ENCODE results near the gene HOXC11. TPM values are rescaled to one million over a fixed set of nuclear protein-coding genes. Genes with fewer than 3 reads are reported as not detected.

The HOXC11 gene
- total and polyA plus RNA-seq, 8 donors, result not detected

DNA sequence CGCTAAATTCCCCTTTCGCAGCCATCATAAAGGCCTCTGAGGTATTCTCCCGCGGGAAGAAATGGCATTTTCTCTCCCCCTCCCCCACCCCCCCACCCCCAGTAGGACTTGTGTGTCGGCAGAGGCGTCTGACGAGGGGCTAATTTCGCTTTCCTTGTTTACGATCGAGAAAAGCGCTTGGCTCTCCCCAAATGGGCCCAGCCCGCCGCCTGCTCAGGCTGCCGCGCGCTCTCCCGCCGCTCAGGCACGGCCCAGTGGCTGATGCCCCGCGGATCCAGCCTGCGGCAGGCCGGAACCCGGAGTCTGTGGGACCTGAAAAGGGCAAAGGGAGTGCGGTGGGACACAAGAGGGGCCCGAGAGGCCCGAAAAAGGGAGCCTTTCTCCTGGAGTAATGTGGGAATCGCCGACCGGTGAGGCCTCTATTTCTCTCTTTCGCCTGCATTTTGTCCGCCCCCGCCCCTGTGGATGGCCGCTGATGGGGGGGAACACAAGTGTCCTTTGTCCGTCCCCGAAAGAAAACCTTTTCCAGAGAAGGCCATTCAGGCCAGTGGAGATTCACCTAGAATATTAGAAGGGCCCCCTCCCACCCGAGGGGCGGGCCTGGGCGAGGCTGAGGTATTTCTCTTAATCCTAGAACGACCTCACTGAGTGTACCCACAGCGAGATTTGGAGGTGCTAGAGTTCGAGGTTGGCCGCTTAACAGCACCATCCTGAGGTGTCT, 46.3 kb downstream of the HOXC11 start:
- no peak for ATAC-seq

DNA sequence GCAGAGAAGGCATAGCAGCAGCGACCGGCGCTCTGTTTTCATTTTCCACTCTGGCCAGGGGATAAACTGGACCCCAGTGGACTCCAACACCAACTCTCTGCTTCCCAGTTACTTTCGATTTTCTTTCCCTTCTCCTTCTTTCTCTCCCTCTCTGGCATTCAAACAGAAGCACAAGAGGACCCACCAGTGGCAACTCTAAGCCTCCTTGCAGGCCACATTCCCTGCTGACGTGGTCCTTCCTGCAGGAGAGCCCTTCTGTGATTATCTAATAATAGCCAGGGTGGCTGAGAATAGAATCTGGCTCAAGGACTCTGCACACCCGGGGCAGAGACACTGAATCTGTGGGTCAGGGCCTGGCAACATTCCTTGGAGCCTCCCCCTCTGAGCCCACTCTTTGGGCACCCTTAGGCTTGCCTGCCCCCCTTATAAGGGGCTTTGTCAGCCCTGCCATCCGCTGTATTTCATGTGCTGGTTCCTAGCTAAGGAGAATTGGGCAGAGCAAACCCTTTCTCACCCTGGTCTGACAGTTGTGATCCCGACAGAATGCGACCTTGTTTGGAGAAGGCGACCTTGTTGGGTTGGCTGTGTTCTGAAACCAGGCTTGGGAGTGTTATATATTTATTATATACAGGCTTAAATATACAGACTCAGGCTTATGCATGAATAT, 47.1 kb downstream of the HOXC11 start:
- DNase-seq (no peak), ATAC-seq (no peak)
- H3K4me3 ChIP-seq, result no peak overlapping the region
- H3K9me3 ChIP-seq, result no peaks in the 10 kb centered on the region
- no peaks in the 10 kb centered on the region for H3K36me3 ChIP-seq
- H3K27ac ChIP-seq, result no peak overlapping the region
- peaks cover 0 to 15% of the 10 kb centered on the region in 2 donors for H3K4me1 ChIP-seq
- peaks cover 90 to 100% of the 10 kb centered on the region in 2 donors for H3K27me3 ChIP-seq
- TF ChIP-seq, protein P1, sequence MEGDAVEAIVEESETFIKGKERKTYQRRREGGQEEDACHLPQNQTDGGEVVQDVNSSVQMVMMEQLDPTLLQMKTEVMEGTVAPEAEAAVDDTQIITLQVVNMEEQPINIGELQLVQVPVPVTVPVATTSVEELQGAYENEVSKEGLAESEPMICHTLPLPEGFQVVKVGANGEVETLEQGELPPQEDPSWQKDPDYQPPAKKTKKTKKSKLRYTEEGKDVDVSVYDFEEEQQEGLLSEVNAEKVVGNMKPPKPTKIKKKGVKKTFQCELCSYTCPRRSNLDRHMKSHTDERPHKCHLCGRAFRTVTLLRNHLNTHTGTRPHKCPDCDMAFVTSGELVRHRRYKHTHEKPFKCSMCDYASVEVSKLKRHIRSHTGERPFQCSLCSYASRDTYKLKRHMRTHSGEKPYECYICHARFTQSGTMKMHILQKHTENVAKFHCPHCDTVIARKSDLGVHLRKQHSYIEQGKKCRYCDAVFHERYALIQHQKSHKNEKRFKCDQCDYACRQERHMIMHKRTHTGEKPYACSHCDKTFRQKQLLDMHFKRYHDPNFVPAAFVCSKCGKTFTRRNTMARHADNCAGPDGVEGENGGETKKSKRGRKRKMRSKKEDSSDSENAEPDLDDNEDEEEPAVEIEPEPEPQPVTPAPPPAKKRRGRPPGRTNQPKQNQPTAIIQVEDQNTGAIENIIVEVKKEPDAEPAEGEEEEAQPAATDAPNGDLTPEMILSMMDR (IDR thresholded peaks at IDR 0.05), result no peak
- intact Hi-C loops (cut with DNase I), result no loop called here

More for the DNA sequence above, 46.3 kb downstream of the HOXC11 start:
- peak in 1 of 4 donors; percentile 31 for DNase-seq
- Histone ChIP-seq H3K4me3 (no peak overlapping the region), H3K36me3 (no peaks in the 10 kb centered on the region), H3K27ac (no peak overlapping the region), H3K27me3 (peaks cover 91 to 100% of the 10 kb centered on the region in 2 donors), H3K9me3 (no peaks in the 10 kb centered on the region), H3K4me1 (peaks cover 0 to 20% of the 10 kb centered on the region in 2 donors)
- TF ChIP-seq, protein P1 (IDR thresholded peaks at IDR 0.05), result no peak
- intact Hi-C loops (cut with DNase I), result no loop called here

DNA sequence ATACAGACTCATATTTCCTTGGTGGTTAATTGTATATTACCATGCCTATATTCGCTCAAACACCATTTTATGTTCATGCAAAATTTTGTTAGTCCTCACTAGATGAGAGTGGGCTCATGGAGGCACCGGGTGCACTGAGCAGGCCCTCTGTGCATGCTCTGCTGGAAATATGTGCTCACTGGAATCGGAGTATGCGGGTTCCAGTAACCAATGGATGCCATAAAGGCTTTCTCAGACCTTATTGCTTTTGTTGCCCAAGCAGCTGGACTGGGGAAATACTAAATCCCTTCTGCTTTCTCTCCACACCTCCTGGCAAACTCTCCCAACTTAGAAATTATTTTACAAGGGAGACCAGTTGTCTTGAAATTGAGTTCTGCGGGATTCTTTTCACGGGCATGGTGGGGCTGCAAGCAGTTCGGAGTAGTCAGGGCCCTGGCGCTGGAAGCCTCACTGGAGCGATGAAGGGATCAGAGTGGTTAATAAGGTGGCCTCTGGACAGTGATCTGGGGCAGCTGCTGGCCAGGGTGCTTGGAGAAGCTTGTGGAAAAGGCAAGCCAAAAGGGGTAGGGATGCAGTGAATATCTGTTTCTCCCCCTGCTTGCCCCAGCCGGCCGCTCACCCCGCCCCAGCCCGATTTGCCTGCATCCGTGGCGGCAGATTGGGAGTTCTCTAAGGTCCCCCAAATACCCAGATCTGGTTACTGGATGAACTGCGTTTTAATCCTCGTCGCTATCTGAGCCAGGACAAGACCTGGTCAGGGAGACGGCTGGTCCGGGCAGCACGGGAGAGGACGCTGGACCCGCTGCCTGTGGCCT, 47.9 kb downstream of the HOXC11 start:
- no peaks in the 10 kb centered on the region for H3K9me3 ChIP-seq
- no peak overlapping the region for H3K4me3 ChIP-seq
- peaks cover 87 to 100% of the 10 kb centered on the region in 2 donors for H3K27me3 ChIP-seq
- TF ChIP-seq, protein P1 (IDR thresholded peaks at IDR 0.05), result no peak
- peaks cover 0 to 15% of the 10 kb centered on the region in 2 donors for H3K4me1 ChIP-seq
- no peak for ATAC-seq
- intact Hi-C loops (cut with DNase I), result no loop called here
- no peak for DNase-seq
- H3K27ac ChIP-seq, result no peak overlapping the region
- no peaks in the 10 kb centered on the region for H3K36me3 ChIP-seq

DNA sequence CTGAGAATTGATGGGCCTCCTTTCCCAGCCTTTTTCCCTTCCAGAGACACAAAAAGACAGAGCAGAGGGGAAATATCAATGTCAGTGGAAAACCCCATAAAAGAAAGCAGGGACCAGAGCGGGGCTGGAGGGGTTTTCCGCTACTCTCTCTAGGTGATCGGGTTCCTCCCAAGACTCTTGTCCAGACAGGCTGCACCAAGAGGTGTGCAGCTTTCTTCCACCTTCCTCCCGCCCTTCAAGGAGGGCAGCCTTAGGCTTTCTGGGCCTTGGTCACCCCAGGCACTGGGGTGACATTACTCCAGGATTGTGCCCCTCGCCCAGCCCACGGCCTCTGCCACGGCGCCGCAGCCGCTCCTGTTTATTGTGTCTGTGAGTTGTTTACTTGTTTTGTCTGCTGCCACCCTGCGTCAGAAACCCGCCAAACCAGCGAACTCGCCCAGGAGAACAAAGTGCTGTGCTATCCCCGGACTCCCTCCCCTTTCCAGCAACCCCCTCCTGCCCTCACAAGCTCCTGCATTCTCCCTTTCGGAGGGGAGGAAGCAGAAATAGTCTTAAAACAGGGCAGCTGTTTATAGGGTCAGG, 48.6 kb downstream of the HOXC11 start:
- intact Hi-C loops (cut with DNase I), result no loop called here
- H3K4me1 ChIP-seq, result peaks cover 0 to 15% of the 10 kb centered on the region in 2 donors
- H3K9me3 ChIP-seq, result no peaks in the 10 kb centered on the region
- H3K4me3 ChIP-seq, result no peak overlapping the region
- H3K27me3 ChIP-seq, result peaks cover 87 to 100% of the 10 kb centered on the region in 2 donors
- no peaks in the 10 kb centered on the region for H3K36me3 ChIP-seq
- H3K27ac ChIP-seq, result no peak overlapping the region
- DNase-seq, result peak in 1 of 4 donors; percentile 55
- no peak for ATAC-seq
- TF ChIP-seq, protein P1 (IDR thresholded peaks at IDR 0.05), result no peak

Data from left lung (tissue), 10 donors.